GDM1 (cell line): Measurements from ENCODE around the gene ASTL.

Experiments used
- DNase-seq: peaks from one replicate; lab custom pipeline; 2025; lab: John Stamatoyannopoulos, UW

Gene ASTL

DNA sequence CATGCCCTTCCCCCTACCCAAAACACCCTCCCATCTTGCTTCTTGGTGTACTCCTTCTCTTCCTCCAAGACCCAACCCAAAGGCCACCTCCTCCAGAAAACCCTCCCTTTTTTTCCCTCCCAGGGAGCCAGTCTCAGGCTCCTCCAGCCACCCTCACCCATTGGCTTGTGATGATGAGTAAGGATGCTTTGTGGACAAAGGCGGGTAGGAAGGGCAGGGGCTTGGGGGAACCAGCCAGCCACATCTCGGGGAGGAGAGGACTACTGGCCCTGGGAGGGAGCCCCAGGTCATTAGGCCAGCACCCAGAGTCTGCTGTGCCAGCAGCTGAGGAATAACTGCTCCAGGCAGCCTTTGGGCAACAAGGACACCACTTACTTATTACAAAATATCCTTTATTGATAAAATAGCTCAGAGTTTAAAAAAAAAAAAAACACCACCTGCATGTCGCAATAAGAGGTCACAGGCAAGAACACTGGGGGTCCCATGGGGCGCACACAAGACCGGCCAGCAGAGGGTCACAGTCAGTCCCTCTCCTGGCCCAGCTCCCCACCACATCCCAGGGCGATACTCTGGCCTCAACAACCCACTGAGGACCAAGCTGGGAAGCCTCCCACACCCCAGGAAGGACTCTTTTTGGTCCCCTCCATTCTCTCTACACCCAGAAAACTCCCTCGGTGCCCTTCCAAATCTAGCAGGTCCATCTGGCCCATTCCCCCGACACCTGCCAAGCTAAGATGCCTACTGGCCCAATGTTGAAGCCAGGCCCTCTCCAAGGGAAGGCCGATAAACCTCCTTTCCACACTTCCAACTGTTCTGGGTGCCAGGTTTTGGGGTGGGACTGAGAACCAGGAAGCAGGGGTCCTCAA, 25.6 kb downstream of the ASTL start:
- no peak for DNase-seq

DNA sequence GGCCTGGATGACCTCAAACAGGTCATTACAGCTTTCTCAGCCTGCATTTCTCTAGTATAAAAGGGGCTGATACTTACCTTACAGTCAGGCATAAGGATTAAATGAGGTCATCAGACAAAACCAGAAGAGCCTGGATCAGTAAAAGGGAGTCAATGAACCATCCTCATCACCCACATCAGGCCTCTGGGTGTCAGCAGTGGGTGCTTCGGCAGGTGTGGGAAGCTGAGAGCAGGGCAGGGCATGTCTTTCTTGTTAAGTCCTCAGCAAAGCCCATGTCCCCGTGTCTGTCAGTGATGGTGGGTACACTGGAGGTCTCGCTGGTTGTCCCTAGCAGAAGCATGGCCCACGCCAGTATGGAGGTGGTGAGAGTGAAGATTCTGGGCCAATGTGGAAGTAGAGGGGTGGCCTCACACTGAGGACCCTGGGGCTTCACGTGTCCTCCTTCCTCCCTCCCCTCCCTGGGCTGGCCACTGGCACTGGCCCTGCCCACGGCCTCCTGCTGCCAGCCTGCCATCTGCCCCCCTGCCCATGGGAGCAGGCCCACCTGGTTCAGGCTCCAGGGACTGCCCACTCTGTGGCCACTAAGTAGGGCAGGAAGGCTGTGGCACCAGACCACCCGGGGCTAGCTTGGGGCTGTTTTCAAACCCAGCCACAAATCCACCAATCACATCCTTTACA, 26.3 kb downstream of the ASTL start:
- DNase-seq: no peak

DNA sequence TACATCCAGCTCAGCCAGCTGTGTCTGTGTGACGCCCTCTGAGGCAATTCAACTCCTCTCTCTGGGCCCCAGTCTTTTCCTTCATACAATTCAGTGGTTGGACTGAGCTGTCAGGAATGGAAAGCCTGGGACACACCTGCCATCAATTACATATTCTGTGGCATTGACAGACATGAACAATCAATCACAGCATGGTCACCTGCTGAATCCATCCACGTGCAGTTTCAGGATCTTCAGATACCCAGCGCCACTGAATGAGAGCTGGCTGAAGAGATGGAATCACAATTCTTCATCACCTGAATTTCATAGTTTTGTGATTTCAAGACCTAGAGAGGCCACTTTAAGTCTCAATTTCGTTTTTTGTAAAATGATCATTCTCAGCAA, 27.1 kb downstream of the ASTL start:
- no peak for DNase-seq

DNA sequence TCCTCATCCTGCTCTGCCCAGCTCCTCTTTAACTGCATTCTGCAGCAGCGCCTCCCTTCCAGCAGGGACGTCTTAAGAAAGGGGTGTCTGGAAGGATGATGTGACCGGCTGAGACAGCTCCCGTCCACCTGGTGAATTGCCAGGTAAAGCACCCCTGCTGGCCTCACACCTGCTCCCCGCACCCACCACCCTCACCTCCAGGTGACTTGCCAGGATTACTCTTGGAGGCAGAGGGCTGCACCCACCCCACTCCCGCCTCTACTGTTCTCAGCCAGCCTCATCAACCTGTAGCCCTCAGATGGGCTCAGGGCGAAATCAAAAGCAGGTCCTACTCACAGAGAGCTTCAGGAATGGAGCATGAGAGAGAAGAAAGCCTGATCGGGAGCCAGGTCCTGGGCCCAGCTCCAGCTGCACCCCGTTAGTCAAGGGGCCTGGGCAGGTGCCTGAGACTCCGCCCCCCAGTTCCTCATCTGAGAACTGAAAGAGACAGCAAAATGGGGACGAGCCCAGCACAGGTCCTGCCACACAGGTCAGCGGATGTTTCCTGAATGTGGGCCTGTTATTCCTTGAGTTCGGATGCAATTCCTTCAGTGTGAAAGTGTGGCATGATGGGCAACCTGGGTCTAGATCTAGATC, 27.6 kb downstream of the ASTL start:
- no peak for DNase-seq

DNA sequence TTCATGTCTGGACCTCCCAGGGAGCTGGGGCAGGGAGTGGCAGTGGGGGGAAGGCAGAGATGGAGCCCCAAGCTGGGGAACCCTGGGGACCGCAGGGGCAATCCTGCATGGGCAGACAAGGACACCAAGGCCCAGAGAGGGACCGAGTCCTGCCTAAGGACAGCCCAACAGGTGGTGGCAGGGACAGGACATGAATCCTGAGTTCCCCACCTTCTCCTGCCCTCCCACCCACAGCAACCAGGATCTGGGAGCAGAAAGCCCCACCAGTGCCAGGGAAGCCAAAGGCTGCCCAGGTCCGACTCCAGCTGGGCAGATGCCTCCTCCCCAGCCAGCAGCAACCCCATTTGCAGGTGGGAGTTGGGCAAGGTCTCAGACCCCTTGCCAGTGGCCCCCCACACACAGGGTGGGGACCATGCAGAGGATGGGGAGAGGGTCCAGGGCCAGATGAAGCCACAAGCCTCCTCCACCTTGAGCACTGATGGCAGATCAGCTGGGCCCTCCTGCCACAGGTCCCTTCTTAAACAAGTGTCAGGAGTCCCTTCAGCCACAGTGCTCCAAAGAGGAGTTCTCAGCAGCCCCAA, 28.3 kb downstream of the ASTL start:
- no peak for DNase-seq

DNA sequence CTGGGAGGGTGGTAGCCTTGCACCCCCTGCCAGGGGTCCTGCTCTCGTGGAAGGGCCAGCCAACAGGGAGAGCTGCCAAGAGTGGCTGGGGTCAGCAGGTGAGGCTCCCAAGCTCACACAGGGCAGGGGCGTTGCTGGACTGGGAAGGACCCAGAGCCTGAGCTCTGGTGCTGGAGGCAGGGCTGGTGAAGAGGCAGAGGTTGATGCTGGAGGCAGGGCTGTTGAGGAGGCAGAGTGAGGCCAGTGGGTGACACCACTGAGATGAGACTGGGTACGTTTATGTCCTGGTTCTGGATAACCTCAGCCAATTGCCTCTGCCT, 29.0 kb downstream of the ASTL start:
- no peak for DNase-seq

DNA sequence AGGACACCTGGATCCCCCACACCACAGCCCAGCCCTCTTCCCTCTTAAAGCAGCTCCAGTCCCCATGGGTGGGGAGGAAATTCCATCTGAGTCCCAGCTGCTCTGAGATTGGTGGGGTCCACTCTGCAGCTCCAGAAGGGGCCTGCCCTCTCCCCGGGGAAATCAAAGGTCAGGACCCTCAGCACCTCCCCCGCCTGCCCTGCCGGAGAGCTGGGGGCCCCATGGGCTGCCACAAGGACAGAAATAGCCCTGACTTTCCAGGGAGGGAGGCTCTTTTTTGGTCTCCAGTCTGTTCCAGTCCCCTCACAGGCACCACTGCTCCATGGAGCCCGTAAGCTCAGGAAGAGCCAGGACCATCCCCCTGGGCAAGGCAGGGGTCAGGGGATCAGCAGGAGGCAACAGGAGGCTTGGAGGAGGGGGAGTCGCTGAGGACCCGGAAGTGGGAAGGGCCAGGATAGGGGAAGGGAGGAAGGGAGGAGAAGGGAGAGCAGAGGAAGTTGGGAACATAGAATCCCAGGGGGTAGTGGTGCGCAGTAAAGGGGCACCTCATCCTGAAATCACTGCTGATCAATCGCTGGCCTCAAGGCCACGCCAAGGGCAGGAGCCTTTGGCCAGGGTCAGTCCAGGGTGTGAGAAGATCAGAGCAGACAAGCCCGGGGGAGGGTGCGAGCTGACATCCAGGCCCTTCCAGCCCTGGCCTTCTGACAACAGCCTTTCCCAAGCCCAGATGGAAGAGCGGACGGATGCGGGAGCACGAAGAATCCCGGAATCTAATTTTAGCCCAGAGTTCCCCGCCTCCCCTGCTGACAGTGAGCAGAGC, 29.6 kb downstream of the ASTL start:
- DNase-seq: no peak

DNA sequence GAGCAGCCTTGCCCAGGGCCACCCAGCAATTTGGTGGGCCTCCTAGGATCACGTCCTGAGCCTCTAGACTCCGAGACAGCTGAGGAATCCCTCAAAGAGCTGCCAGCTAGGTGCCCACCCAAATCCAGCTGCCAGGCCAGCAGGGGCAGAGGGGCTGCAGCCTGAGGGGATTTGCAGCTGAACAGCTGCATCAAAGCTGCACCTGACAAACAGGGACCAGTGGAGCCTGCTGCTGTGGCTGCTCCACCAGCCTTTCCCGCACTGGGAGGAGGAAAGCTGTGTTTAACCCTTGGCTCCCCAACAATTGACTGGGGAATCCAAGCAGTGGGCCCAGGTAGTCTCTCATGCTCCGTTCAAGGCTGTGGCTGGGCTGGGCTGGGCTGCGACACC, 30.2 kb downstream of the ASTL start:
- DNase-seq: no peak

DNA sequence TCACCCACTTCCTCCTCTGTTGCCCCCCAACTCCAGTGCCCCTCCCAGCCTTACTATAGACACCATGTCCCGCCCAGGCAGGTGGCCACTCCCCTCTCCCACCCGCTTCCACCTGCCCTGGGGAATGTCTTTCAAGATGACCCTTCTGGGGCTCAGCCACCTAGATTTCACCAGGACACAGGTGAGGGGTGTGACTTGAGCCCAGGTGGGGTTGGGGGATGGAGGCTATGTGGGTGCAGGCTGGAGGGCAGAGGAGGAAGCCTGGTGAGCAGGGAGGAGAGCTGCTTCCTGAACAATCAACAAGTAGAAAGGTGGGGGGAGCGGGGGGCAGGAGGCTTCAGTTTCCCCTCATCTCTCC, 30.6 kb downstream of the ASTL start:
- DNase-seq: no peak

DNA sequence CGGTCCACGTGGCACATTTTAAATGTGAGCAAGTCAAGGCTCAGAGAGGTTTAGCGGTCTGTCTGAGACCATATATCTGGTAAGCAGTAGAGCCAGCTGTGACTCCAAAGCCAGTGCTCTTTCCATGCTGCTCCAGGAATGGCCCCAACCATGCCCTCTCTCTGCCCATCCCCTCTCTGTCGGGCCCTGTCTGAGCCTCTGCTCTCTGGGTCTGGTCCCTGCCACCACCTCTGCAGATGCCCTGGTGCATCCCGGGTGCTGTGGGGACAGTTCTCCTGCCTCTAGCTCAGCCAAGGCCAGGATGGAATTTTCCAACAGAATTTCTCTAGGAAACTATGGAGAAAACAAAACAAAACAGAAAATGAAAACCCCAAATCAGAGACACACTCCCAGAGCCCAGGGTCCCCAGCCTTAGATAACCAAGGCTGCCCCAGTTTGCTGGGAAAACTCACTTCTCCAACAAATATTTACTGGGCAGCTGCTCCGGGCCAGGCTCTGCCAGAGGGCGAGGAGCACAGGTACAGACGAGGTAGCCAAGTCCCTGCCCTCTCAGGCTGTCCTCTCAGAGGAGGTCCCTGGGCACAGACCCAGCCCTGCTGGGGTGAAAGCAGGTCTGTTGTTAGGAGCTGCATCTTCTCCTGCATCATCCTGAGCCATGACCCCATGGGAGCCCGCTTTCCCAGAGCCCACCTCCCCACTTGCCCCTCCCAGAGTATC, 31.2 kb downstream of the ASTL start:
- DNase-seq: no peak

DNA sequence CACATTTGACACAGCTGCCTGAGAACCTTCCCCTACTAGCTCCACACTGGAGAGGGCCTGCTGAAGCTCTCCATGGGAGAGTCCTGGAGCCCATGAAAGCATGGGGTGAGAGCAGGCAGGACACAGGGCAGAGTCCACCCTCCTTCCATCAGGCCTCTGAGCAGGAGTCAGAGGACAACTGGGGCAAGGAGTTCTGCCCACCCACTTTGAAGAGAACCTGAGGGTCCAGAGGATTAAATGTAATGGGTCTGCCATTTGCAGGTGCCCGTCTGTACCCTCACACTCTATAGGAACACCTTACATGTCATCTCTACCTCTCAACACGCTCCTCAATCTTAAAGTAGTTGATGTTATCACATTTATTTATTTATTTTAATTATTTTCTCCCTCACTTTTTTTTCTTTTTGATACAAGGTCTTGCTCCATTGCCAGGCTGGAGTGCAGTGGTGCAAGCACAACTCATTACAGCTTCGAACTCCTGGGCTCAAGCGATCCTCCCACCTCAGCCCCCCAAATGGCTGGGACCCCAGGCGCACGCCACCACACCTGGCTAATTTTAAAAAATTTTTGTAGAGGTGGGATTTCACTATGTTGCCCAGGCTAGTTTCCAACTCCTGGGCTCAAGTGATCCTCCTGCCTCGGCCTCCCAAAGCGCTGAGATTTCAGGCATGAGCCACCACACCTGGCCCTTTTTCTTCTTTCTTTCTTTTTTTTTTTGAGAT, 32.1 kb downstream of the ASTL start:
- DNase-seq: no peak

DNA sequence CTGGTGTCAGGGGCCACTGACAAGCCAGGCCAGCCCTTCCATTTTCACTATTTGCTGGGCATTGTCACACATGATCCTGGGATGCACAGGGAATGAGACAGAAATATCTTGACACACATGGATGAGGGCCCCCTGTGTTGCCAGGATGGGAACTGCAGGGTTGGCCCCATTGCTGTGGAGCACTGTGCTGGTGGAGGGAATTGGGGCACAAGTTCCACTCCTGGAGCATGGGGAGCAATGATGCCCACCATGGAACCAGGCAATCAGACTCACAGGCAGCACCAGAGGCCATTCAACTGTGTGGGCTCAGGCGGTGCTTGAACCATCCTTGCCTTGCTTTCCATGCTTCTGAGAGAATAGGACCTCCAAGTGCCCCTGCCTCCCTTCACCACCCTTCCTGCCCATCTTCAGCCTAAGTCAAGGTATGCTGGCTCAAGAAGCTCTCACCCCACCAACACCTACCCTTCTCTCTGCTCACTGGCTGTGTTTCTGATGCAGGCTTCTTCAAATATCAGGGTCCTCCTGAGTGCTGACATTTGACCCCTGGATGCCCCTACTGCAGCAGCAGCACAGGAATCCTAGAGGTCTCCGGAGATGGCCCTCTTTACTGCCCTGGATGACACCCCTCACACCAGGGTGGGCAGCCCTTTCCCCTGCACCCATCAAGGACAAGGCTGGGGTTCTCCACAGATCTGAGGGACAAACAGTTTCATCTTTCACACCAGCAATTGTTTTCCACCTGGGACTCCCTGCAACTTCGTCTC, 33.0 kb downstream of the ASTL start:
- DNase-seq: no peak

DNA sequence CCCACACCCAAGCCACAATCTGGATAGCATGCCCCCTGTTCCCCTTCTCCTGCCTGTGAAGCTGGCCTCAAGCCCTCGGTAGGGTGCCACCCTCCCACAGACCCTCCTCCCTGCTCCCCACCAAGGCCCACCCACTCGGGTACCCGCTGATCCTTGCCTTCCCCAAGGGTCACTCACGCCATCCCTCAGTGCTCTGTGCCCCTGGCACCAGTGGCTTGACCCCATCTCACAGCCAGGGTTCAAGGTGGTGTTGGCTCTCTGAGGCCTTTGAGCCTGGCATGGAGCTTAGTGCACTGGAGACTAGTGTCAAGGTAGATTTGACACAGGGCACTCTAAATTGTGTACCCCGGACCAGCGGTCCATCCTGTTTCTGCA, 33.8 kb downstream of the ASTL start:
- DNase-seq: no peak

DNA sequence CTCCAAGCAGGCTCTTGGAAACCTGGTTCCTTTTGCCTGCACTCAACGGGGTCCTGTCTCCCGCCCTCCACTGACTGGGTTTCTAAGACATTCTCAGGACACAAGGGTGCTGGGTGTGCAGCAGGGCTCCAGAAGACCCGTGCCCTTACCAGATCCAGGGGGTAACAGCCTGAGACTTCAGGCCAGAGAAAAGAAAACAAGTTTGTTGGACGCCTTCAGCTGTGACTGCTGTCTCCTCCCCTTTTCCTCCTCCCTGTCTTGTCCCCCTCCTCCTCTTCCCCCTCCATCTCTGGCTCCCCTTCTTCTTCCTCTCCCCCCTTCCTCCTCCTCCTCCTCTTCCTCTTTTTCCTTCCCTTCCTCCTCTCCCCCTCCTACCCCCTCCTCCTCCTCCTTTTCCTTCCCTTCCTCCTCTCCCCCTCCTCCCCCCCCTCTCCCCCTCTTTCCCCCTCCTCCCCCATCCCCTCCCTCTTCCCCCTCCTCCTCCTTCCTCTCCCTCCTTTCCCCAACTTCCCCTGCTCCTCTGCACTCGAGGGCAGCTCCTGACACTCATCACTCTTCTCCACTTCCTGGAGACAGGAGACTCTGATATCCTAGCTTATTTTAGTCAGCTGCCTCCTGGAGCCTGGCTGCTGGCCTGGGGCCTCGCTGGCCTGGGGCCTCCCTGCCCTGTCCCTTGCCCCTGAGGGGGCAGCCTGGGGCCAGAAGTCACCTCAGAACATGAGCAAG, 34.4 kb downstream of the ASTL start:
- peak; percentile 26 for DNase-seq

DNA sequence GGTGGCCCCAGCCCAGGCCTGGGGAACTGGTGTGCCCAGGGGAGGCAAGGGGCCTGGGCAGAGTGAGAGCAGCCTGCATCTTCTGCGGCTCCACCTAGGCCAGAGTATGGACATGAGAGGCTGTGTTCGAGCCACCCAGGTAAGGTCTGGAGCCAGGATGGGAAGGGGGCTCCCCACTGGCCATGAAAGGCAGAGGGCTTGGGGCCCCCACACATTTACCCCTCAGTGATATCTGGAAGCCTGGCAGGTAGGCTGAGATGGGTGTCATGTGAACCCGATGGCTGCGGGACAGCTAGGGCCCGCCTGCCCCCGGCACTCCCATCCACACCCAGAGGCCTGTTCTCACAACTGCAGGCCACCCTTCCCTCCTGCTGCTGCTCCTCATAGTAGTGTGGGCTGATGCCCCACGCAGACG, 35.1 kb downstream of the ASTL start:
- DNase-seq: no peak

DNA sequence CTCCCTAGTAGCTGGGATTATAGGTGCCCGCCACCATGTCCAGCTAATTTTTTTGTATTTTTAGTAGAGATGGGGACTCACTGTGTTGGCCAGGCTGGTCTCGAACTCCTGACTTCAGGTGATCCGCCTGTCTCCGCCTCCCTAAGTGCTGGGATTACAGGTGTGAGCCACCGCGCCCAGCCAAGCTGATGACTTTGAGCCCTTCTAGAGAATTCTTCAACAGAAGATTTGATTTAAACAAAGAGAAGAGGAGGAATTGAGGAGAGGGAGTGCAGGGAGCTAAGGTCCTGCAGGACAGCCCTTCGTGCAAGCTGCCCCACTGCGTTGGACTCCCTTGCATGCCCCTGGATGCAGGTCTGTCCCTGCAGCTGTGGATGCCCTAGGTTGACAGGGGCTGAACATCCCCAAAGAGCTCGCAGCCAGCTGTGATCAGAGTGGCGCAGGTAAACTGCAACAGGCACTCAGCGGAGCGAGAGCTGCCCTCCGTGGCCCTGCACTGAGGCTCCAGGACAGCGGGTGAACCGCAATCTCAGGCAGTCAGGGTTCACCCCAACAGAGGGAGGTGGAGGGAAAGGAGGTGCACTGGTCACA, 35.6 kb downstream of the ASTL start:
- DNase-seq: no peak

DNA sequence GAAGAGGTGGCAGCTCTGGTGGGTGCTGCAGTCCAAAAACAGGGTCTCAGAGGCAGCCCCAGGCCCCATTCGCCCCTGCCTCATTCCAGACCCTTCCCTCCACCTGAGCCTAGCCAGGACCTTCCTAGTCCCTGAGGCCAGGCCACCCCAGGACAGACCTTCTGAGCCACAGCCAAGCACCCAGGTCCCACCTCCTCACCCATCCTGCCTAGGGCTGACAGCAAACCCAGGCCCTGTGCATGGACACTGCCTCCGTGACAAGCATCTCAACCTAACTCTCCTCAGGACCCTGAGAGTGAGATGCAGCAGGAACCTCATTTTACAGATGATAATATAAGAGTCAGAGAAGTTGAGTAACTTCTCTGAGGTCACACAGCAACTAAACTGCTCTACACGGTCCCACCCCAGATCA, 37.4 kb downstream of the ASTL start:
- no peak for DNase-seq

DNA sequence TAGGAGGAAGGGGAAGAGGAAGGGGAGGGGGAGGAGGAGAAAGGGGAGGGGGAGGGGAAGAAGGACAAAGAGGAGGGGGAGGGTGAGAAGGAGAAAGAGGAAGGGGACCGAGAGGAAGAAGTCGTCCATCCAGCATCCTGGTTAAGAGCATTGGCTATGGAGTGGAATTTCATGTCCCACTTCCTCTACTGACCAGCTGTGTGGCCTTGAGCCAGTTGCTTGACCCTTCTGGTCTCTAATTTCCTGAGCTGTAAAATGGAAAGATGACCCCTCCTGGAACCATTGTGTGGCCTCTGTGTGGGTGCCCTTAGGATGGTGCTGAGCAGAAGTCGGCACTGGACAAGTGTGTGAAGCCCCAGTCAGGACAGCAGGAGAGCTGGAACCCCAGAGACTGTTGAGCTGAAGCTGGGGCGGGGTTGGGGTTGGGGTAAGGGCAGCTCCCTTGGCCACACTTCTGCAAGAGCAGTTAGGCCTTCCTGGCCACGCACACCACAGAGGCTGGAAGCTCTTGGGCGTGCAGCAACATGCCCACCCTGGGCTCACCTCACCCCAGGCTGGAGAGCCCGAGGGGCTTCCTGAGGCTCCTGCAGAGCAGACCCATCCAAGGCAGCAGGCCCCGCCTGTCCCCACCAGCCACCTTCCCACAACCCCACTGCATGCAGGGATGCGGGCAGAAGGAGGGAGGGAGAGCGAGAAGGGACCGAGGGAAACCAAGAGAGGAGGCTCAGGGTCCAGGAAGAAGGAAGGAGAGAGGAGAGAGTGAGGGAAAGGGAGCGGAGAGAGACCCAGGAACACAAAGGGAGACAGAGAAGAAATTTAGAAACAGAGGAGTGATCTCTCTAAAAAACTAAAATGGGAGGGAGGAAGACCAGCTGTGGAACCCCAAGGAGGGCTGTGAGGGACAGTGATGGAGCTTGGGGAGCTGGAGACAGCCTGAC, 38.2 kb downstream of the ASTL start:
- DNase-seq: peak; percentile 46
